DMS 273 (cell line): ENCODE measurements around the gene ZNF513.

ENCODE experiments used
- DNase-seq: peaks from one replicate; lab custom pipeline; 2025; ENCODE audit not compliant: unreplicated experiment; lab: John Stamatoyannopoulos, UW

The ZNF513 gene

DNA sequence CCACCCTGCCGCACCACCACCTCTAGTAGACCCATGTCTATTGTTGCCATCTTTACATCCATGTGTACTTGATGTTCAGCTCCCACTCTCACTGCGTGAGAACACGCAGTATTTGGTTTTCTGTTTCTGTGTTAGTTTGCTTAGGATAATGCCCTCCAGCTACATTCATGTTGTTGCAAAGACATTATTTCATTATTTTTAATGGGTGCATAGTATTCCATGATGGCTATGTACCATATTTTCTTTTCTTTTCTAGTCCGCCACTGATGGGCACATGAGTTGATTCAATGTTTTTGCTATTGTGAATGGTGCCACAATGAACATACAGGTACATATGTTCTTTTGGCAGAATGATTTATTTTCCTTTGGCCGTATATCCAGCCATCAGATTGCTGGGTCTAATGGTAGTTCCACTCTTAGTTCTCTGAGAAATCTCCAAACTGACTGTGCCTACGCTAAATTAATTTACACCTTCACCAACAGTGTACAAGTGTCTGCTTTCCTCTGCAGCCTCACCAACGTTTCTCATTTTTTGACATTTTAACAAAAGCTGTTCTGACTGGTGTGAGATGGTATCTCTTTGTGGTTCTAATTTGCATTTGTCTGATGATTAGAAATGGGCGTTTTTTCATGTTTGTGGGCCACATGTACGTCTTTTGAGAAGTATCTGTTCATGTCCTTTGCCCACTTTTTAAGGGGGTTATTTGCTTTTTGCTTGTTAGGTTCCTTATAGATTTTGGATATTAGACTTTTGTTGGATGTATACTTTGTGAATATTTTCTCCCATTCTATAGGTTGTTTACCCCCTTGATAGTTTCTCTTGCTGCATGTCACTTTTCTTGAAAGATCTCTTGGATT lies 10.5 kb upstream of the ZNF513 start:
- no peak for DNase-seq

DNA sequence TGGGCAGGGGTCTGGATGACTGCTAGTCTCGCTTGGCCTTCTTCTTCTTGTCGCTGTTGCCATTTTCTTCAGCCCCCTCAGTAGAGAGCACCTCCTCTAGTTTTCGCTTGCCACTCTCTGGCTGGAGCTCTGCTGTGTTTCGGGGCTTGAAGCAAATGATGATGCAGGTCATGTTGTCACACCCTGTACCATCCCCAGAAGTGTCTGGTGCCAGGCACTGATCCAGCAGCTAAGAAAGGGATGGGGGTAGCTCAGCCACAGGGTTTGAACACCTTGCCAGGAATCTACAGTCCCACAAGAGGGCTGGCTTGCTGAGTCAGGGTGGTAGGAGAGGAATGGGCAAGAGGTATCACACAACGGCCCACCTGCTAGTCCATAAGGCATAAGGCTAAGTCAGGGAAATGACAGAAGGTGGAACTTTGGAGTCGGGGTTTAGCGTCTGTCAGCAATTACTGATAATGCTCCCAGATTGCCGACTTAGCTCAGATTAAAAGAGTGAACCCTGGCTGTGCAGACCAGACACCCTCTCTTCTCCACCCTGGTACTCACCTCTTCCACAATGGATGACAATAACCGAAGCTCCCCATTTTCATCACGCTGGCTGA lies 1.1 kb upstream of the ZNF513 start:
- DNase-seq: peak; percentile 97

DNA sequence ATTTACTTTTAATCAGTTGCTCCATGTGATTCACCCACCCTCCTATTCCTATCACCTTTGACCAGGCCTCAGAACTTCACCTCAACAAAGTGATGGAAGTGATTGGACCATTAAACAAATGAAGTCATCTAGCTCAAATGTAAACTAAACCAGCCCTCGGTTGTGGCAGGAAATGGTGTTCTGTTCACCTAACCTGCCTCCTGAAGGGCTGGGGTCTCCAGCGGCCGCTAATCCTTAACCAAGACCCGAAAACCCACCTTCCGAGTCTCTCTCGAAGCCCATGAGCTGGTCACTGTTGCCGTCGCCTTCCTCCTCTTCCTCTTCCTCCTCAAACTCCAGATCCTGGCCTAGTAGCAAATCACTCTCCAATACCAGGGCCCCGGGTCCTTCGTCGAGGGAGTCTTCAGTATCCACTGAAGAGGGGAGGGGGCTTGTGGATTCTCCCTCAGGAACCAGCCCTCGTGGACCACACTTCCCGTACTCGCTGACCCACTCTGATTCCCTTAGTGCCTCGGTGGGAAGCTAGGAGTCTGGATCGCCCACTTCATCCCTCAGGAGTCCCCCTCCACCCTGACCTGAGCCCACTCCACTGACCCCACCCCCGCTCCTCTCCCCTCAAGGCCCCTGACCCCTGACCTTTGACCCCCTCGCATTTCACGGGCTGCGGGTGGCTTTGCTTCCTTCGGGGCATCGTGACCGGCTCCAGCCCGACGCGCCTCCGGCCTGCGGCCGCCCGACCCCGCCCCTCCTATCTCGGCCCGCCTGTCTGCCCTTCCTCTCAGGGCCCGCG lies 503 bp downstream of the ZNF513 start:
- DNase-seq: peak; percentile 63

DNA sequence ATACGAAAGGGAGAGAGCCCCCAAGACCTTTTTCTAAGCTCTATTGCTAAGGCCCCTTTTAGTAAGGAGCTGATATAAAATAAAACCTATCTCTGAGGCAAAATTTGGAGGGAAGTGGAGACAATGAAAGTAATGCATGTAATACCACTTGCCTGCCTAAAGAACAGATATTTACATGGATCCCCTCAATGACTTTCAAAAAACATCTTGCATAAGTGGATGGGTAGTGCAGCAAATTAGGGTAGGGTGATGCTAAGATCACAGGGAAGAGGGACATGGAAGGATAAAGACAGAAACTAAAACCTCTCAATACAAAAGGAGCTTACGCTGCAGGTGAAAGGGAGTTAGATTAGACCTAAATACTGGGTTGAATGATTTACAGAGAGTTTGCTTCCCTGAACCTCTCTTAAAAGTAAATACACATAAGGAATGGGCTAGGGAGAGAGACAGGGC lies 1.1 kb downstream of the ZNF513 start:
- no peak for DNase-seq

DNA sequence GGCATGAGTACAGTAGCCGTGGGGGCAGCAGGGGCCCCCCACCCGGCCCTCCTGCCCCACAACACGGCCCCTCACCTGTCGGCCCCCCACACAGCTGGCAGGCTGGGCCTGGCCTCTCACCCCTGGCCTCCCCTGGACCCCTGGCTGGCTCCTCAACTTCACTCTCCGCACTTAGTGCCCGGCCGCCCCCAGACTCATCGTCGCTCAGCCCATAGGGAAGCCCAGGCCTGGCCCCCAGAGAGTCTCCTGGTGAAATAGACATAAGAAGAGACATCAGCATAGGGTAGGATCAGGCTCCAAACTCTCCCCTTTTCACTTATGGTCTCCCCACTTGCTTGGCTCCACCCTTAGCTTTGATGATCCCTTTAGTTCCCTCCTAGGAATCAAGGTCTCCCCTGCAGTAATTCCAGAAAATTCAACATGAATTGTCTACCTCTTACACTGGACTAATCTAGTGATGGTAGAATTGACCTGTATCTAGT lies 1.7 kb downstream of the ZNF513 start:
- DNase-seq: no peak

DNA sequence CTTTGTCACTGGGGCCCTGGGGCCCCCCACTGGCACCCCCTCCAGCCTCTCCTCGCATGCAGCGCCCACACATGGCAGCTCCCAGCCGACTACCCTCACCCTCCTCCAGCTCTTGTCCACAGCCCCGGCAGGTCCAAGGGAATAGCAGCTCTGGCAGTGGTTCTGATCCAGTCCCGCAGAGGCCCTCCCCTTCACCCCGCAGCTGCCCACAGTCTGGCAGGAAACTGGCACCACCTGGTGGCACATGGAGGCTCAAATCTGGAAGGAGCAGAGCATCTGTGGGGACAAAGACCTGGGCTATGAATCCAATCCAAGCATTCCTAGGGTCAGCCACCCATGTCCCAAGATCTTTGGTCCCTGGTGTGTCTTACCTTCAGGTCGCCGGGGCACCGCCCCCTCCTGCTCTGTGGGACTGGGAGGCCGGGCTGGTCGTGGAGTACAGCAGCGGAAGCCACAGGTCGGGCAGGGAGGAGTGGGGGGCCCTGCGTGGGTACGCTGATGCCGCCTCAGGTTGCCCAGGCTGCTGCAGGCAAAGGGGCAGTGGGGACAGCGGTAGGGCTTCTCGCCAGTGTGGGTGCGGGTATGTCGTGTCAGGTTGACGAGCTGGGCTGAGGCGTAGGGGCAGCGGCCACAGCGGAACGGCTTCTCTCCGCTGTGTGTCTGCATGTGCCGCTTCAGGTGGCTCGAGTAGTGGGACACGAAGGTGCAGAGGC lies 2.3 kb downstream of the ZNF513 start:
- peak; percentile 69 for DNase-seq

DNA sequence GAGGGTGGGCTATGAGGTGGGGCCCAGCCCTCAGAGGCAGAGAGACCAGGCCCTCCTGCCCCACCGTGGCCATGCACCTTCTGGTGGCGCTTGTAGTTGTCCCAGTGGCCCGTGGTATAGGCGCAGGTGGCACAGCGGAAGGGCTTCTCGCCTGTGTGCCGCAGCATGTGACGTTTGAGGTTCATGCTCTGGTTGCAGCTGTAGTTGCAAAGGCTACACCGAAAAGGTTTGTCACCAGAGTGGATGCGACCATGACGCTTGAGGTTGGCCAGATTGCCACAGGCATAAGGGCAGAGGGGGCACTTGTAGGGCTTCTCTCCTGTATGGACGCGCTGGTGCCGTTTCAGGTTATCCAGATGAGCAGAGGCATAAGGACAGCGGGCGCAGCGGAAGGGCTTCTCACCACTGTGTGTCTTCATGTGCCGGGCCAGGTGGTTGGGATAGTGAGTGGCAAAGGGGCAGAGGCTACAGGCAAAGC lies 2.9 kb downstream of the ZNF513 start:
- DNase-seq: peak; percentile 55

DNA sequence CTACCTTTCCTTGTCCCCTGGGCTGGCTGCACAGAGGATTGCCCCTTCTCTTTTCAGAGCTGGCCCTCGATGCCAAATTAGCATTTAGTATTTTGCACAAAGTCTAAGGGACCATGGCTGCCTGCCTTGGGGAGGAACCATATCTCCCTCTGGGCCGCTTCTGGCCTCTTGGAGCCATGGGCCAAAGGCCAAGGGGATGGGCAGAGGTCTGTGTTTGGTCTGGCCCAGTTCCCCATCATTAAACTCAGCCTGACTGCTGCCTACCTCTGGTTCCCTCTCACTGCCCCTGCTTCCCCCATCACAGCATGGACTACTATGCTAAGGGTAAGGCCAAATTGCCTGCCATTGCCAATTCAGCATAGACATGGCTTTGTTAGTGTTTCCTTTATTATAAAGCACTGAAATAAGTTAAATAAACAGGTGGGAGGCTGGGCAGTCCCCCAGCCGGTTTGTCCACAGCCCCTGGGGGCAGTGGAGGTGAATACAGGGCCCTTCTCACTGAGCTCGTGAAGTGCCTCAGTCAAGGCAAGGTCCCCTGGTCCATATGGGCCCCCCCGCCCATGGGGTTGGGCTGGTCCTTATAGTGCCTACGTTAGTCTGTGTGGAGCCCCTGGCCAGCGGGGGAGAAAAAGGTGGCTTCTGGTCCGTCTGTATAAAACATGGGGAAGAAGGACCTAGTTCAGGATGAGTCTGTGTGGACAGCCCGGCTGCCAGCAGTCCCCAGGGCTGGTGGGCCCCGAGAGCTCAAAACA lies 3.5 kb downstream of the ZNF513 start:
- DNase-seq: no peak

DNA sequence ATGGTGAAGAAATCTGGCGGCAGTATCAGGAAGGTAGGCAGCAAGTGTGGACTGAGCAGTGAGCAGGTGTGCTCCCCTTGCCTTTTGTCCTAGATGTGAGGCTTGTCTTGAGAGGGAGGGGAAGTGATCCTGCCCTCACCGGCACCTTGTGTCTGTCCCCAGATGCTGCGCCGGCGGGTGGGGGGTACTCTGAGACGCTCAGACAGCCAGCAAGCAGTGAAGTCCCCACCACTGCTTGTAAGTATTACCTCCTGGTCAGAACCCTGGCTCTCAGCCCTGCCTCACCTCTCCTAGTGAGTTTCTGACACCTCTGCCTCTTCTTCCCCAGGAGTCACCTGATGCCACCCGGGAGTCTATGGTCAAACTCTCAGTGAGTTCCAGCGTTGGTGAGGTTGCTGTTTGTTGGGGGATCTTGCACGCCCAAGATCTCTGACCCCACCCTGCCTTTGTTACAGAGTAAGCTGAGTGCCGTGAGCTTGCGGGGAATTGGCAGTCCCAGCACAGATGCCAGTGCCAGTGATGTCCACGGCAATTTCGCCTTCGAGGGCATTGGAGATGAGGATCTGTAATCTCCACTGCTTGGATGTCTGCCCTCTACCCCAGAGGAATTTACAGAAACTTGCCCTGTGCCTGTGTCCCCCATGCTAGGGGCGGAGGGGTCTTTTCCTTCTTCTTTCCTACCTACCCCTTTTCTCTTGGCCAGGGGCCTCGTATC lies 4.2 kb downstream of the ZNF513 start:
- no peak for DNase-seq

DNA sequence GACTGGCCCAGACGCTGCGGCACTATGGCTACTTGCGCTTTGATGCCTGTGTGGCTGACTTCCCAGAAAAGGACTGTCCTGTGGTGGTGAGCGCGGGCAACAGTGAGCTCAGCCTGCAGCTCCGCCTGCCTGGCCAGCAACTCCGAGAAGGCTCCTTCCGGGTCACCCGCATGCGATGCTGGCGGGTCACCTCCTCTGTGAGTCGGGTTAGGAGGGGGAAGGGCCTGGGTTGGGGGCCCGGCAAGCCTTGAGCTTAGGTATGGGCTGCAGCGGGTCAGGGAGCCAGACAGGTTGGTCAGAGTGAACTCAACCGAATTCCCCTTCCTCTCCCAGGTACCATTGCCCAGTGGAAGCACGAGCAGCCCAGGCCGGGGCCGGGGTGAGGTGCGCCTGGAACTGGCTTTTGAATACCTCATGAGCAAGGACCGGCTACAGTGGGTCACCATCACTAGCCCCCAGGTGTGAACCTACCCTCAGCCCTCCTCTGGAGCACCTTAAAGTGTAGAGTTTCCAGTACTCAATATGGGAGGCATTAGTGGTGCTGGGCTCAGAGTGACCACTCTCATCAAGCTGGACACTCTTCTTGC lies 4.9 kb downstream of the ZNF513 start:
- no peak for DNase-seq

DNA sequence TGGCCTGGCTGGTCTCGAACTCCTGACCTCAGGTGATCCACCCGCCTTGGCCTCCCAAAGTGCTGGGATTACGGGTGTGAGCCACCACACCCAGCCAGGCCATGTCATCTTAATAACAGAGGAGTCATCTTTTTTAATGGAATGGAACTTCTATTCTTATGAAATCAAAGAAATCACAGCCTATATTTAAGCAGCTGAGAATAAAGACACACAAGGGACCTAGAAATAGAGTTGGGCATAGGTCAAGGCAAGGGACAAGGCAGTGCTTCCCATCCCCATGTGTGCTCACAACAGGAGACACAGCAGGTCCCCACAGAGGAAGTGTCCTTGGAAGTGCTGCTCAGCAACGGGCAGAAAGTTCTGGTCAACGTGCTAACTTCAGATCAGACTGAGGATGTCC lies 7.0 kb downstream of the ZNF513 start:
- DNase-seq: no peak

DNA sequence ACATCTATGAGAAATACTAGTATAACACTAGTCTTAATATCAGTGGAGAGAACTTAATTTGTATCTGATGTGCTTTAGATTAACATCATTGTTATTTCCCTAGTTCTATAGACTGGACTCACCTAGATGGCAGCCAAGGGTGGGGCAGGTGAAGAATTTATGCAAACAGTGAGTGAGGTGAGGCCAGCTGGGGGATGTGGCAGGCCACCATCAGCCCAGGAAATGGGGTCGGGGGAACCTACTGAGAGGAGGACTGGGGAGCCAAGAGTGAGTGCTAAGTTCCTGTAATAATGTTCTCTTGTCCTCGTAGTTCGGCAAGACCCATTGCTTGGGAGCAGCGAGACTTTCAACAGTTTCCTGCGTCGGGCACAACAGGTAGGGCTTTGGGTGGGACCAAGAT lies 7.6 kb downstream of the ZNF513 start:
- DNase-seq: no peak

DNA sequence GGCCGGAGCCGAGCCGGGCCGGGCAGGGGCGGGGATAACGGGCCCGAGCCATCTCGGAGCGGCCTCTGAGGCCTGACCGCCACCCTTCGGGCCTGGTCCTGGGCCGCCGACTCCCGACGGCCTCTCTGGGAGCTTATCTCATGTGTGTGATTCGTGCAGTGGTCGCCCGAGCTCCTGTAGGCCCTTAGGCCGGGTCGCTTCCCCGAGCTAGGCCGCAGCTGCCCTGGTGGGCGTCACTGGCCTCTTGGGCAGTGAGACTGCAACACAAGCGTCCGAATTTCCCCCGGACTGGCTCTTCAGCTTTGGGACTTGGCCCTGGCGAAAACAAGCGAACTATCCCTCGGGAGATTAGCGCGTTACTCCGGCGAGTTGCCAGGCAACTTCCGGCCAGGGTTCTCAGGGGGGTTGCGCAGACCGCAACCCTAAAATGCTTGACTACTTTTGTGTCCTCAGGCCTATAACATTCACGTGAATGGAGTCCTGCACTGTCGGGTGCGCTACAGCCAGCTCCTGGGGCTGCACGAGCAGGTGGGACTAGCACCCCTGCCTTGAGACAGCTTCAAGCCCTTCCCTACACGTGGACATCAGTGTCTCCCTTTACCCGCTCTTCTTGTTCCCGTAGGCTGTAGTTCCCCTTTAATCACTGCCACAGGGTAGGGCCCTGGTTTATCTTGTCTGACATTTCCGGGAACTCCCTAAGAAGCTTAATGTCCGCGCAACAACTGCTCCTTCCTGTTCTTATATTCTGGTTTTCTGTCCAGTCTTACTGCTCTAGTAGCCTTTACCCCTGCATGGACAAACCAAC lies 9.5 kb downstream of the ZNF513 start:
- DNase-seq: peak; percentile 73

DNA sequence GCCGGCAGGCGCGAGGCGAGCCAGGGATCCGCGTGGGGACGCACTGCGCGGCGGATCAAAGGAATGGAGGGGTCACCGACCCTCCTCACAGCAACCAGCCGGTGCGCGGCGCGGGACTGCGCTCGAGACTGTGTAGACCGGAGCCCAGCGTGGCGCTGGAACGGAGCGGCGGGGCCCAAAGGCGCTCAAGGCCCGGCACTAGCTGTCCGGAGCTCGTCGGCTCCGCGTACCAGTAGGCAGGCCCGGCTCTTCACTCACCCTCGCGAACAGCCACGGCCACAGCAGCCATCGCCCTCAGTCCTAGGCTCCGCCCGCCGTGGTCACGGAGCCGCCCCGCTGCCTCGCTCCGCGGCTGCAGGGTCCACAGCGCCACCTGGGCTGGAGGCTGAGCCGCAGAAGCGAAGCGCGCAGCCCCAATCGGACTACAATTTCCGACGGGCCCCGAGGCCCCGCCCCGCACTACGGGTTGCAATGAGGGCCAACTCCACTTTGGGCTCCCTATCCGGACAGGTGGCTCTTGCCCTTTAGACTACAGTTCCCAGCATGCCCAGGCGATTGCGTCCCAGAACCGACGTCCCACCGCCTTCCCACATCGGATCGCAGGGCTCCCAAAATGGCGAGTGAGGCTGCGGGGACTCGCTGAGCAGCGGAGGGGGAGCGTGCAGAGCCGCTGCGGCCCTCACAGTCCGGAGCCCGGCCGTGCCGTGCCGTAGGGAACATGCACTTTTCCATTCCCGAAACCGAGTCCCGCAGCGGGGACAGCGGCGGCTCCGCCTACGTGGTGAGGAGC lies 10.3 kb downstream of the ZNF513 start, which contains the start of the genes EIF2B4 and SNX17:
Gene EIF2B4, minus strand, starts transcription at position 313 of the 790 bp plus-strand sequence. Its CDS starts 24 bp downstream, at position 289.
Gene SNX17, plus strand, starts transcription at position 591 of the 790 bp plus-strand sequence. Its CDS starts 128 bp downstream, at position 719.
- peak; percentile 99 for DNase-seq

DNA sequence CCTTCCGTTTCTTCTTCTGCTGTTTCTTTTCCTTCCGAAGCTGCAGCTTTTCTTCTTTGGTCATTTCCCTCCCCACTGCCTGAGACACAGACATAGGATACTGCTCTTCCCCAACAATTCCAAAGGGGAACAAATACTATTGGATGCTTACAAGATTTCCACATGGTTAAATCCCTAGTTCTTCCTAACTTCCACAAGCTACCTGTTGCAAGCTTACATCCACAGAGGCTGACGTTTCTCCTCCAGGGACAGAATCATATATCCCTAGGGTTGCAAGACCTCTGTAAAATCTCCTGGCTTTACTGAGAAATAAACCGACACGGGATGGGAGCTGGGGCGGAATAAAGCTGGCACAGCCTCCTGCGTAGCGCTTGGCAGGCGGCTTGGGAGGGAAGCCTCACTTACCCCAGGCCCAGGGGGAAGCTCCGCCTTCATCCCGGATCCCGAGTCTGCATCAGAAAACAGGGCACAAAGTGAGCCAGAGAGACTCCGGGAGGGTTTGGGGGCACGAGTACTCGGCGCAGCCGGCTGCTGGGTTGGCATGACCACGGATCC lies 11.0 kb downstream of the ZNF513 start:
- peak; percentile 88 for DNase-seq

DNA sequence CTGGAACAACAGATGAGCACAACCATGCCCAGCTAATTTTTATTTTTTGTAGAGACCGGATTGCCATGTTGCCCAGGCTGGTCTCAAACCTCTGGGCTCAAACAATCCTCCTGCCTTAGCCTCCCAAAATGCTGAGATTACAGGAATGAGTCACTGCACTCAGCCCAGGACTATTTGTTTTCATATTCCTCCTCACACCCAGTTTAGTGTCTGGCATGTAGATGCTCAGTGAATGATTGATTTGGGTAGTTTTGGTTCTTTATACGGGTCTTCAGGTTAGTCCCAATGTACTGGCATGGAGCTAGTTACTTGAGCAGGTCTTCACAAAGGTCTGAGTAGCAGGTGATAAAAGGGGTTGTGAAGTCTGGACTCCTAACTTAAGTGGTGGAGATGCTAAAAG lies 16.6 kb downstream of the ZNF513 start:
- DNase-seq: no peak
